ENCODE results near the gene TOMM5.

Gene TOMM5

DNA sequence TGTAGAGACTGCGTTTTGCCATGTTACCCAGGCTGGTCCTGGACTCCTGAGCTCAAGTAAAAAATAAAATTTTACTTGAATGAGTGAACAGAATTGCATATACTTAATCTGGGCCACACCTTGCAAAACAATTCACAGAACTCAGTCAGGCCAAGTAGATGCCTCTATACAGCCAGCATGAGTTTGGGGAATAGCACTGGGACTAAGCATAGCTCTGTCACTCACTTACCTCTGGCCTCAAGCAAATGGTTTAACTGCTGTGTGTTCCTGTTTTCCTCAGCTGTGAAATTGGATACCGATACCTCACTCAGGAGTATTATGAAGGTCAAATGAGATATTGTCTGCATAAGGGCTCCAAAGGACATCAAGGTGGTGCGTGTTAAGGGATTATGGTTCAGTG is 47.4 kb upstream of the TOMM5 start:
- Histone ChIP-seq H3K9me2 (replicated peaks; ENCODE audit: insufficient read depth, low read length) (no peaks in the 10 kb centered on the region), H3K9ac (ENCODE audit: low read length) (no peak overlapping the region), H3K4me1 (ENCODE audit: low read length) (no peaks in the 10 kb centered on the region), H3K36me3 (replicated peaks; ENCODE audit: insufficient read depth, low read length) (no peaks in the 10 kb centered on the region), H3F3A (ENCODE audit: insufficient read depth, low read length) (no peaks in the 10 kb centered on the region), H3K27ac (ENCODE audit: low read length) (no peak overlapping the region), H4K20me1 (ENCODE audit: insufficient read depth, low read length) (no peaks in the 10 kb centered on the region), H2AFZ (ENCODE audit: low read length) (no peak overlapping the region), H3K9me3 (replicated peaks; ENCODE audit: insufficient read depth, low read length) (no peaks in the 10 kb centered on the region), H3K27me3 (replicated peaks; ENCODE audit: insufficient read depth, low read length) (no peaks in the 10 kb centered on the region), H3K79me2 (ENCODE audit: low read length) (no peaks in the 10 kb centered on the region), H3K4me3 (ENCODE audit: low read length) (no peak overlapping the region), H3K4me2 (ENCODE audit: low read depth, low read length) (no peak overlapping the region)
- no peak for DNase-seq
- TF ChIP-seq EZH2 (optimal IDR thresholded peaks at IDR 0.05; ENCODE audit: low read depth, low read length): no peak
- TF ChIP-seq, protein P1, sequence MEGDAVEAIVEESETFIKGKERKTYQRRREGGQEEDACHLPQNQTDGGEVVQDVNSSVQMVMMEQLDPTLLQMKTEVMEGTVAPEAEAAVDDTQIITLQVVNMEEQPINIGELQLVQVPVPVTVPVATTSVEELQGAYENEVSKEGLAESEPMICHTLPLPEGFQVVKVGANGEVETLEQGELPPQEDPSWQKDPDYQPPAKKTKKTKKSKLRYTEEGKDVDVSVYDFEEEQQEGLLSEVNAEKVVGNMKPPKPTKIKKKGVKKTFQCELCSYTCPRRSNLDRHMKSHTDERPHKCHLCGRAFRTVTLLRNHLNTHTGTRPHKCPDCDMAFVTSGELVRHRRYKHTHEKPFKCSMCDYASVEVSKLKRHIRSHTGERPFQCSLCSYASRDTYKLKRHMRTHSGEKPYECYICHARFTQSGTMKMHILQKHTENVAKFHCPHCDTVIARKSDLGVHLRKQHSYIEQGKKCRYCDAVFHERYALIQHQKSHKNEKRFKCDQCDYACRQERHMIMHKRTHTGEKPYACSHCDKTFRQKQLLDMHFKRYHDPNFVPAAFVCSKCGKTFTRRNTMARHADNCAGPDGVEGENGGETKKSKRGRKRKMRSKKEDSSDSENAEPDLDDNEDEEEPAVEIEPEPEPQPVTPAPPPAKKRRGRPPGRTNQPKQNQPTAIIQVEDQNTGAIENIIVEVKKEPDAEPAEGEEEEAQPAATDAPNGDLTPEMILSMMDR (IDR thresholded peaks at IDR 0.05; ENCODE audit: low read length): no peak
- no peak for TF ChIP-seq EZH2phosphoT487 (IDR thresholded peaks at IDR 0.05; ENCODE audit: low read length)

DNA sequence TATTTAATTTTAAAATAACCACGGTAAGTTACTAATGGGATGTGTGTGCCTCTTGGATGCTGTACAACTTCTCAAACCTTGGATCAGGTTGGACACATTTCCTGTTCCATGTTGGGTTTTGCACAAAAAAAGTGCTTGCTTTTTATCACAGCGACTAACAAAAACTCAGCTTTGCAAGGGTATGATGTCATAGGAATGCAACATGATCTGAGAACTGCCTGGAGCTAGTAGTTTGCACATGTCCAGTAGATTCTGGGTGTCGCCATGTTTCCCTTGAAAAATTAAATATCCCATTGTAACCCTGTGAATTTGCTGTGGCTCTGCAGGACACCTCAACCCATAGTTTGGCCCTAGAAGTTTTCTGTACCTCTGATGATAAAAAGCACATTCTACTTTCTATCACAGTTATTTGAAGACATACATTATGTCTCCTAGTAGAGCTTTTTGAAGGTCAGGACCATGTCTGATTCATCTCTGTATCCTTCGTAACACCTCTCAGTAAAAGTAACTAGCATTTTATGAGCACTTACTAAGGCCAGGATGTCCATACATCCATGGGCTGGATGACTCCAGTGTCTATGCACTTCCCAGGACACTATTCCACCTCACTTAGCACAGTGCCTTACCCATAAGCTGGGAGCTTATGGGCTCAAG is 46.8 kb upstream of the TOMM5 start:
- H3K4me2 ChIP-seq (ENCODE audit: low read depth, low read length): no peak overlapping the region
- no peak overlapping the region for H2AFZ ChIP-seq (ENCODE audit: low read length)
- H3K9ac ChIP-seq (ENCODE audit: low read length): no peak overlapping the region
- no peaks in the 10 kb centered on the region for H3K4me1 ChIP-seq (ENCODE audit: low read length)
- H3K36me3 ChIP-seq (replicated peaks; ENCODE audit: insufficient read depth, low read length): no peaks in the 10 kb centered on the region
- H3K9me3 ChIP-seq (replicated peaks; ENCODE audit: insufficient read depth, low read length): no peaks in the 10 kb centered on the region
- no peaks in the 10 kb centered on the region for H4K20me1 ChIP-seq (ENCODE audit: insufficient read depth, low read length)
- H3K79me2 ChIP-seq (ENCODE audit: low read length): no peaks in the 10 kb centered on the region
- no peak overlapping the region for H3K4me3 ChIP-seq (ENCODE audit: low read length)
- H3K27ac ChIP-seq (ENCODE audit: low read length): no peak overlapping the region
- TF ChIP-seq EZH2phosphoT487 (IDR thresholded peaks at IDR 0.05; ENCODE audit: low read length) (no peak), EZH2 (optimal IDR thresholded peaks at IDR 0.05; ENCODE audit: low read depth, low read length) (no peak)
- TF ChIP-seq, protein P1 (IDR thresholded peaks at IDR 0.05; ENCODE audit: low read length): no peak
- H3K27me3 ChIP-seq (replicated peaks; ENCODE audit: insufficient read depth, low read length): no peaks in the 10 kb centered on the region
- no peaks in the 10 kb centered on the region for H3F3A ChIP-seq (ENCODE audit: insufficient read depth, low read length)
- DNase-seq: no peak
- H3K9me2 ChIP-seq (replicated peaks; ENCODE audit: insufficient read depth, low read length): no peaks in the 10 kb centered on the region

DNA sequence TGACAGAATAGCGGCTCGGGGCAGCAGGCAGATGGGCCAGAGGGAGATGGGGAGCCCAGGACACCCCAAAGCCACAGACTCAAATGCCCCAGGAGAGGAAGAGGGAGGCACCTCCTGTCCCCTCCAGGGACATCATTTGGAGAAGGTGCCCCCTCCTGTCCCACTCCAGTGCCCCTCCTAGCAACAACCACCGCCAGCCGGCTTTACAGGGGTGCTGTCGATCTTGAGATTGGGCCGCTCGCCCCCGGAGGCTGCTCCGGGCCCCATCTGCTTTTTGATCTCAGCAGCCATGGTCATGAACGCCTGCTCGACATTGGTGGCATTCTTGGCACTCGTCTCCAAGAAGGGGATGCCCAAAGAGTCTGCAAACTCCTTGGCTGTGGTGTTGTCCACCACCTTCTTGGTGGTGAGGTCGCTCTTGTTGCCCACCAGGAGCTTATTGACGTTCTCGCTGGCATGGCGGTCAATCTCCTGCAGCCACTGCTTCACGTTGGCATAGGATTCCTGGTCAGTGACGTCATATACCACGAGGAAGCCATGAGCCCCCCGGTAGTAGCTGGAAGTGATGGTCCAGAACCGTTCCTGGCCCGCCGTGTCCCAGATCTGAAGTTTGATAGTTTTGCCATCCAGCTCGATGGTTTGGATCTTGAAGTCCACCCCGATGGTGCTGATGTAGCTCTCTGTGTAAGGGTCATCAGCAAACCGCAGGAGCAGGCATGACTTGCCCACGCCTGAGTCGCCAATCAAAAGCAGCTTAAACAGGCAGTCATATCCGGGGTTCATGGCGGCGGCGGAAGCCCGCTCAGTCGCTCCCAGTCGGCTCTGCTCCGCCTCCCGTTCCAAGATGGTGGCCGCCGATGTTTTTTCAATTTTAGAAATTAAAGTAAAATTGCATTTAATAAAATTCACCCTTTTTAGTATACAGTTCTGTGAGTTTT is 44.4 kb upstream of the TOMM5 start:
- Histone ChIP-seq H4K20me1 (ENCODE audit: insufficient read depth, low read length) (no peaks in the 10 kb centered on the region), H3K9me2 (replicated peaks; ENCODE audit: insufficient read depth, low read length) (no peaks in the 10 kb centered on the region), H3K27ac (ENCODE audit: low read length) (no peak overlapping the region), H2AFZ (ENCODE audit: low read length) (no peak overlapping the region), H3K9ac (ENCODE audit: low read length) (no peak overlapping the region), H3K36me3 (replicated peaks; ENCODE audit: insufficient read depth, low read length) (no peaks in the 10 kb centered on the region), H3K79me2 (ENCODE audit: low read length) (no peaks in the 10 kb centered on the region), H3F3A (ENCODE audit: insufficient read depth, low read length) (no peaks in the 10 kb centered on the region), H3K4me3 (ENCODE audit: low read length) (no peak overlapping the region), H3K4me1 (ENCODE audit: low read length) (no peaks in the 10 kb centered on the region), H3K9me3 (replicated peaks; ENCODE audit: insufficient read depth, low read length) (no peaks in the 10 kb centered on the region), H3K27me3 (replicated peaks; ENCODE audit: insufficient read depth, low read length) (no peaks in the 10 kb centered on the region), H3K4me2 (ENCODE audit: low read depth, low read length) (no peak overlapping the region)
- DNase-seq: no peak
- TF ChIP-seq EZH2phosphoT487 (IDR thresholded peaks at IDR 0.05; ENCODE audit: low read length): no peak
- TF ChIP-seq, protein P1 (IDR thresholded peaks at IDR 0.05; ENCODE audit: low read length): no peak
- no peak for TF ChIP-seq EZH2 (optimal IDR thresholded peaks at IDR 0.05; ENCODE audit: low read depth, low read length)
